ENCODE results near the gene KRTAP23-1.

Gene KRTAP23-1, protein sequence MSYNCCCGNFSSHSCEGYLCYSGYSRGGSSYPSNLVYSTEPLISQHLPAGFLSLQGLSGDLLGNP

DNA sequence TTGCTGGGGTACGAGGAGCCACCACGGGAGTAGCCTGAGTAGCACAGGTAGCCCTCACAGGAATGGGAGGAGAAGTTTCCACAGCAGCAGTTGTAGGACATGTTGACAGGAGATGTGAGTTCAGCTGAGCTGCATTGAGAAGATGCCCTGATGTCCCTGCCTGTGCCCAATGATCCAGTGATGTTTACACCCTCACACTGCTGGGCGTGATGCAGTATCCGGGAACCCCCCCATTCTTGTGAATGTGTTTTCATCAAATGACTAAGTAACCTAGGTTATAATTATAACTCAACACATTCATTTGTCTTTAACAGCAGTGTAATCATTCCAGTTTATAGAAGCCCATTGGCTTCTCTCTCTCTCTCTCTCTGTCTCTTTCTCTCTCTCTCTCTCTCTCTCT lies at the start of gene KRTAP23-1:
KRTAP23-1 (minus strand) TSS at position 101 of the 400 bp plus-strand sequence; CDS start at position 101, 0 bp downstream.
- DNase-seq (ENCODE audit: low read depth) = no peak
- H3K4me3 ChIP-seq (ENCODE audit: low read length) = no peak within 1 kb of the TSS
- TF ChIP-seq, protein P1, sequence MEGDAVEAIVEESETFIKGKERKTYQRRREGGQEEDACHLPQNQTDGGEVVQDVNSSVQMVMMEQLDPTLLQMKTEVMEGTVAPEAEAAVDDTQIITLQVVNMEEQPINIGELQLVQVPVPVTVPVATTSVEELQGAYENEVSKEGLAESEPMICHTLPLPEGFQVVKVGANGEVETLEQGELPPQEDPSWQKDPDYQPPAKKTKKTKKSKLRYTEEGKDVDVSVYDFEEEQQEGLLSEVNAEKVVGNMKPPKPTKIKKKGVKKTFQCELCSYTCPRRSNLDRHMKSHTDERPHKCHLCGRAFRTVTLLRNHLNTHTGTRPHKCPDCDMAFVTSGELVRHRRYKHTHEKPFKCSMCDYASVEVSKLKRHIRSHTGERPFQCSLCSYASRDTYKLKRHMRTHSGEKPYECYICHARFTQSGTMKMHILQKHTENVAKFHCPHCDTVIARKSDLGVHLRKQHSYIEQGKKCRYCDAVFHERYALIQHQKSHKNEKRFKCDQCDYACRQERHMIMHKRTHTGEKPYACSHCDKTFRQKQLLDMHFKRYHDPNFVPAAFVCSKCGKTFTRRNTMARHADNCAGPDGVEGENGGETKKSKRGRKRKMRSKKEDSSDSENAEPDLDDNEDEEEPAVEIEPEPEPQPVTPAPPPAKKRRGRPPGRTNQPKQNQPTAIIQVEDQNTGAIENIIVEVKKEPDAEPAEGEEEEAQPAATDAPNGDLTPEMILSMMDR (conservative IDR thresholded peaks at IDR 0.05; ENCODE audit: low read depth, low read length) = no peak

DNA sequence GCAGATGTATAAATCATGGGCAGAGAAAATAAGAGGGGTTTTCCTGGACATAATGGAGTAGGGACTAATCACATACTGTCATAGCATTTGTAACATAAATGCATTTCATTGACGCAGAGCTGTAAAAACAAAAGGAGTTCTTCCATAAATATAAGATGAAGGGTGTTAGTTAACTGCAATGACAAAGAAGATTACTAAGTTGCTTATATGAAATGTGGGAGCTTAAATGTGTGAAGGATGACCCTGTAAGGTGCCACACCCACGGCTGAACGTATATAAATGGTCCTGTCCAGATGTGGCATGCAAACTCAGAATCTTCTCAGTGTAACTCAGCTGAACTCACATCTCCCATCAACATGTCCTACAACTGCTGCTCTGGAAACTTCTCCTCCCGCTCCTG lies 47.3 kb upstream of the KRTAP23-1 start, which contains the start of gene KRTAP13-1:
KRTAP13-1 (plus strand) TSS at position 301 of the 400 bp plus-strand sequence; CDS start at position 357, 56 bp downstream.
- TF ChIP-seq, protein P1 (conservative IDR thresholded peaks at IDR 0.05; ENCODE audit: low read depth, low read length) = no peak
- no peak for DNase-seq (ENCODE audit: low read depth)
- H3K4me3 ChIP-seq (ENCODE audit: low read length) = no peak within 1 kb of the TSS

DNA sequence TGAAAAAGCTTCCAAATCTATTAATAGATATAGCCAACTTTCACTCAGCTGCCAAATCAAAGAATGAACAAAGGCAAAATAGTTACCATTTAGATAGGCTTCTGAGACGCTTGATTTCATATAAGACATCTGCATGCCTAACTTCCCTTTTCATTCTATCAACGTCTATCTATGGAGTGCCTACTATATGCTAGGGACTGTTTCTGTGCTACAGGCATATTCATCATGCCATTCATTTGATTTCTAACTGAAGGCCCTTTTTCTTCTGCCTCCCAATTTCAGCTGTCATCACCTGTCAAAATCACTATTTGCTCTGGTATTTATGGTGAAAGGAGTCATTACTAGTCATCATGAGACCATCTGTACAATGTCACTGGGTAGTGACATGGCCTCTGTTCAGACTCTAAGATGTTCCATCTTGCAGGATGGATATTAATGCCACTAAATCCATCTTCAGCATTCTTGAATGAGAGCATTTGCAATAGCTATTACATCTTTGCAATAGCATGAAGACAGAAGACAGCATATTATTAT lies 43.2 kb upstream of the KRTAP23-1 start:
- no peak overlapping the region for H3K4me3 ChIP-seq (ENCODE audit: low read length)
- no peak for DNase-seq (ENCODE audit: low read depth)
- TF ChIP-seq, protein P1 (conservative IDR thresholded peaks at IDR 0.05; ENCODE audit: low read depth, low read length) = no peak

DNA sequence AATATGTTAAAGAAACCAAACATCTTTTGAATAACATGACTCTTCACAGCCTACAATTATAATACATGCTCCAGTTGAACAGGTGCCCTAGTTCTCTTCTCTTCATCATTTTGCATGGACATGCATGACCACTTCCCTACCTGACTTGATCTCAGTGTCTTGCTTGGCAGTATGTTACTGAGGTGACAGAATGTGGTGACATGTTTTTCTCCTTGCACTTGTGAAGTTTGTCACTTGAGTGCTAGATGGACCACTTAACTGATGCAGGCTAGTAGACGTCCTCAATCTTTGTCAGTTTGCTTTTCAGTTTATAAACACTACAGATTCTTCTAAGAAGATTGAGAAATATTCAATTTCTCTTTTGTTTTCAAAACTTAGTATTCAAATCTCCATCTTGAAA lies 33.8 kb upstream of the KRTAP23-1 start:
- H3K4me3 ChIP-seq (ENCODE audit: low read length) = no peak overlapping the region
- no peak for DNase-seq (ENCODE audit: low read depth)
- TF ChIP-seq, protein P1 (conservative IDR thresholded peaks at IDR 0.05; ENCODE audit: low read depth, low read length) = no peak

DNA sequence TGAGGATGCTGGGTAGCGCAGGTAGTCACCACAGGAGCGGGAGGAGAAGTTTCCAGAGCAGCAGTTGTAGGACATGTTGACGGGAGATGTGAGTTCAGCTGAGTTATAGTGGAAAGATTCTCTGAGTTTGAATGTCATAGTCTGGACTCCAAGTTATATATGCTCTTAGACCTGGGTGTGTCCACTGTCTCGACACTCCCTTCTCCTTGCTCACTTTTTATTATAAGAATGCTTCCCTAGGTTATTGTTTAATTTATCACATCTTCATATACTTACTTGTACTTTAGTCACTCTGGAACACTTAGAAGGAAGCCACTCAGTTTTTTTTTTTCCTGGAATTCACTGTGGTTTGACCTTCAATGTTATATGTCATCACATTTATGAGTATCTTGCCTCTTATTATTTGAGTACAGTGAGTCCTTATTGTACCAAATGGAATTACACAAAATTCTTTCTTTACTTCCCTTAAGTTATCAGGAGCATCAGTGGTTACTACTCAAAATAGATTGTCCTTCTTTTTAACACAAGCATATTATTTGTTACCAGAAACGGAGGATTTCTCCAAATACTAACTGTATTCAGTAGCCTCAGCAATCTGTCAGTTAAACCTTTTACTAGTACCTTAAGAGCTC lies 23.8 kb upstream of the KRTAP23-1 start, which contains the start of gene KRTAP13-2:
KRTAP13-2 (minus strand) TSS at position 133 of the 632 bp plus-strand sequence; CDS start at position 75, 58 bp downstream.
- no peak for DNase-seq (ENCODE audit: low read depth)
- no peak within 1 kb of the TSS for H3K4me3 ChIP-seq (ENCODE audit: low read length)
- TF ChIP-seq, protein P1 (conservative IDR thresholded peaks at IDR 0.05; ENCODE audit: low read depth, low read length) = no peak

DNA sequence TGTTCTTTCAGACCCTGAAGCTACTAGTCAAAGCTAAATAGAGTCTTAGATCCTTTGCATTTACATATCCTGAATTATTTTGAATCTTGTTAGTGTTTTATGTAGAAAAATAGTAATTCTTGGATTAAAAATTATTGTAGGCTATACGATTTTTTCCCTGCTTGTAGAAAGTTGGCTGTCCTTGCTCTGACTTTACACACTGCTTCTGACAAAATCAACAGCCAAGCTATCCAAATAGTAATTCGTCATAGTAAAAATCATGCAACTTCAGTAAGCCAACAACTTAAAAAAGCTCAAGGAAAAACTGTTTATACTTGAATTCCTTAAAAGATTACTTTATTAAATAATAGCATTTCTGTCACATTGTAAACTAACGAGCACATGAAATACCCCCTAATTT lies 7.5 kb upstream of the KRTAP23-1 start:
- TF ChIP-seq, protein P1 (conservative IDR thresholded peaks at IDR 0.05; ENCODE audit: low read depth, low read length) = no peak
- DNase-seq (ENCODE audit: low read depth) = no peak
- H3K4me3 ChIP-seq (ENCODE audit: low read length) = no peak overlapping the region
